Neural cell (in vitro differentiated cells): ENCODE measurements around the gene MLEC. TPM values are rescaled to one million over a fixed set of nuclear protein-coding genes. Genes with fewer than 3 reads are reported as not detected.

Experiments
- H2AFZ ChIP-seq: fragments of 200-600, 300-800 bp; sonication (generic), shearing (Covaris generic); 2 replicates; pipeline ENCODE4 v1.6.0; 2014; ENCODE audit warnings: low read depth, mild to moderate bottlenecking, antibody characterized with exemption, low read length, moderate library complexity
- H3F3A ChIP-seq: fragments of 200-600 bp; shearing (Covaris generic); 2 replicates; pipeline ENCODE4 v1.6.1; 2016; ENCODE audit warnings: mild to moderate bottlenecking, moderate library complexity, mixed read lengths, antibody characterized with exemption, low read length; ENCODE audit not compliant: insufficient read depth, poor library complexity, severe bottlenecking
- H3K27ac ChIP-seq: fragments of 200-600, 300-800 bp; sonication (generic), shearing (Covaris generic); 2 replicates; pipeline ENCODE4 v1.5.1; 2014; ENCODE audit warnings: mild to moderate bottlenecking, low read length, moderate library complexity
- H3K27me3 ChIP-seq: fragments of 300-800, 200-600 bp; sonication (generic), shearing (Covaris generic); 2 replicates; pipeline ENCODE4 v1.6.0; 2014; ENCODE audit warnings: mild to moderate bottlenecking, low read depth, low read length, moderate library complexity; ENCODE audit not compliant: insufficient read depth
- H3K36me3 ChIP-seq: fragments of 300-800, 200-600 bp; sonication (generic), shearing (Covaris generic); 2 replicates; pipeline ENCODE4 v1.5.1; 2014; ENCODE audit warnings: mild to moderate bottlenecking, antibody characterized with exemption, low read length, moderate library complexity; ENCODE audit not compliant: insufficient read depth
- H3K4me2 ChIP-seq: fragments of 300-800, 200-600 bp; sonication (generic), shearing (Covaris generic); 2 replicates; pipeline ENCODE4 v1.6.0; 2014; ENCODE audit warnings: mild to moderate bottlenecking, low read length
- H3K4me3 ChIP-seq: fragments of 300-800, 200-600 bp; sonication (generic), shearing (Covaris generic); 2 replicates; pipeline ENCODE4 v1.5.1; 2014; ENCODE audit warnings: mild to moderate bottlenecking, low read length, moderate library complexity
- H3K79me2 ChIP-seq: fragments of 200-600 bp; shearing (Covaris generic); replicated peaks from 2 replicates; pipeline ENCODE4 v1.6.0; 2014; ENCODE audit warnings: mild to moderate bottlenecking, low read length, moderate library complexity; ENCODE audit not compliant: insufficient read depth
- H3K9ac ChIP-seq: fragments of 300-800, 200-600 bp; sonication (generic), shearing (Covaris generic); 2 replicates; pipeline ENCODE4 v1.6.1; 2016; ENCODE audit warnings: mild to moderate bottlenecking, low read length, mixed read lengths
- H3K9me2 ChIP-seq: fragments of 200-600 bp; shearing (Covaris generic); 2 replicates; pipeline ENCODE4 v1.6.1; 2016; ENCODE audit warnings: mild to moderate bottlenecking, low read length, mixed read lengths; ENCODE audit not compliant: insufficient read depth
- H3K9me3 ChIP-seq: fragments of 200-600, 300-800 bp; sonication (generic), shearing (Covaris generic); 2 replicates; pipeline ENCODE4 v1.6.1; 2016; ENCODE audit warnings: mild to moderate bottlenecking, mixed run types, low read length, moderate library complexity, mixed read lengths
- H4K20me1 ChIP-seq: fragments of 200-600 bp; shearing (Covaris generic); 2 replicates; pipeline ENCODE4 v1.6.1; 2016; ENCODE audit warnings: mild to moderate bottlenecking, mixed run types; ENCODE audit not compliant: insufficient read depth
- CTCF ChIP-seq: fragments of 450-650 bp; IDR thresholded peaks from 2 replicates; pipeline ENCODE4 v1.5.1; 2014; ENCODE audit warnings: antibody characterized with exemption, mild to moderate bottlenecking, moderate library complexity; ENCODE audit not compliant: poor library complexity, severe bottlenecking
- EP300 ChIP-seq: fragments of 450-650 bp; conservative IDR thresholded peaks from 2 replicates; pipeline ENCODE4 v1.6.1; 2014; ENCODE audit warnings: antibody characterized with exemption, mild to moderate bottlenecking, moderate library complexity; ENCODE audit not compliant: poor library complexity, severe bottlenecking
- EZH2 ChIP-seq: fragments of 200-600, 300-800 bp; shearing (Covaris generic), sonication (generic); IDR thresholded peaks from 2 replicates; pipeline ENCODE4 v1.6.1; 2014; ENCODE audit warnings: antibody characterized with exemption, low read length, borderline replicate concordance, mild to moderate bottlenecking; ENCODE audit not compliant: insufficient read depth, poor library complexity, severe bottlenecking
- MXI1 ChIP-seq: fragments of 450-650 bp; conservative IDR thresholded peaks from 2 replicates; pipeline ENCODE4 v1.6.1; 2014; ENCODE audit warnings: antibody characterized with exemption, mild to moderate bottlenecking; ENCODE audit not compliant: poor library complexity, severe bottlenecking
- POLR2AphosphoS5 ChIP-seq: IDR thresholded peaks from 2 replicates; pipeline ENCODE4 v1.6.1; 2012
- RAD21 ChIP-seq: fragments of 450-650 bp; conservative IDR thresholded peaks from 2 replicates; pipeline ENCODE4 v1.6.1; 2014; ENCODE audit warnings: antibody characterized with exemption, mild to moderate bottlenecking, moderate library complexity
- SMC3 ChIP-seq: fragments of 450-650 bp; conservative IDR thresholded peaks from 2 replicates; pipeline ENCODE4 v1.6.1; 2014; ENCODE audit warnings: antibody characterized with exemption, mild to moderate bottlenecking, moderate library complexity; ENCODE audit not compliant: poor library complexity
- TAF1 ChIP-seq: IDR thresholded peaks from 2 replicates; pipeline ENCODE4 v1.6.1; 2012; ENCODE audit warnings: low read depth
- polyA plus RNA-seq: library from polyadenylated mRNA; depleted of rRNA; stranded (reverse); fragments of >200 nt; gene quantifications from 2 replicates; pipeline ENCODE4 v1.2.3, GENCODE V29; 2014
- TF ChIP-seq, protein P1 (sequence below): IDR thresholded peaks from 2 replicates; pipeline ENCODE4 v1.6.1; 2012; ENCODE audit warnings: borderline replicate concordance

MLEC gene
- polyA plus RNA-seq, 1 donor from 2014 or later = 33.2 TPM

GRCh38 chr12:120693848-120694247 is 6.9 kb downstream of the MLEC start:
- no peaks in the 10 kb centered on the region for H3K27me3 ChIP-seq
- no peak overlapping the region for H3K27ac ChIP-seq
- no peak overlapping the region for H2AFZ ChIP-seq
- H3K79me2 ChIP-seq = peaks cover 24% of the 10 kb centered on the region
- H3F3A ChIP-seq = no peaks in the 10 kb centered on the region
- no peak overlapping the region for H3K9ac ChIP-seq
- H3K9me3 ChIP-seq = no peaks in the 10 kb centered on the region
- no peaks in the 10 kb centered on the region for H3K9me2 ChIP-seq
- peaks cover 5% of the 10 kb centered on the region for H3K36me3 ChIP-seq
- no peak overlapping the region for H3K4me2 ChIP-seq
- no peaks in the 10 kb centered on the region for H4K20me1 ChIP-seq
- TF ChIP-seq TAF1 = no peak
- no peak for TF ChIP-seq POLR2AphosphoS5
- no peak for TF ChIP-seq EZH2
- TF ChIP-seq SMC3 = no peak
- TF ChIP-seq EP300 = no peak
- TF ChIP-seq, protein P1, sequence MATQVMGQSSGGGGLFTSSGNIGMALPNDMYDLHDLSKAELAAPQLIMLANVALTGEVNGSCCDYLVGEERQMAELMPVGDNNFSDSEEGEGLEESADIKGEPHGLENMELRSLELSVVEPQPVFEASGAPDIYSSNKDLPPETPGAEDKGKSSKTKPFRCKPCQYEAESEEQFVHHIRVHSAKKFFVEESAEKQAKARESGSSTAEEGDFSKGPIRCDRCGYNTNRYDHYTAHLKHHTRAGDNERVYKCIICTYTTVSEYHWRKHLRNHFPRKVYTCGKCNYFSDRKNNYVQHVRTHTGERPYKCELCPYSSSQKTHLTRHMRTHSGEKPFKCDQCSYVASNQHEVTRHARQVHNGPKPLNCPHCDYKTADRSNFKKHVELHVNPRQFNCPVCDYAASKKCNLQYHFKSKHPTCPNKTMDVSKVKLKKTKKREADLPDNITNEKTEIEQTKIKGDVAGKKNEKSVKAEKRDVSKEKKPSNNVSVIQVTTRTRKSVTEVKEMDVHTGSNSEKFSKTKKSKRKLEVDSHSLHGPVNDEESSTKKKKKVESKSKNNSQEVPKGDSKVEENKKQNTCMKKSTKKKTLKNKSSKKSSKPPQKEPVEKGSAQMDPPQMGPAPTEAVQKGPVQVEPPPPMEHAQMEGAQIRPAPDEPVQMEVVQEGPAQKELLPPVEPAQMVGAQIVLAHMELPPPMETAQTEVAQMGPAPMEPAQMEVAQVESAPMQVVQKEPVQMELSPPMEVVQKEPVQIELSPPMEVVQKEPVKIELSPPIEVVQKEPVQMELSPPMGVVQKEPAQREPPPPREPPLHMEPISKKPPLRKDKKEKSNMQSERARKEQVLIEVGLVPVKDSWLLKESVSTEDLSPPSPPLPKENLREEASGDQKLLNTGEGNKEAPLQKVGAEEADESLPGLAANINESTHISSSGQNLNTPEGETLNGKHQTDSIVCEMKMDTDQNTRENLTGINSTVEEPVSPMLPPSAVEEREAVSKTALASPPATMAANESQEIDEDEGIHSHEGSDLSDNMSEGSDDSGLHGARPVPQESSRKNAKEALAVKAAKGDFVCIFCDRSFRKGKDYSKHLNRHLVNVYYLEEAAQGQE = no peak
- TF ChIP-seq CTCF = no peak
- no peak for TF ChIP-seq RAD21
- TF ChIP-seq MXI1 = no peak
- no peak overlapping the region for H3K4me3 ChIP-seq

DNA sequence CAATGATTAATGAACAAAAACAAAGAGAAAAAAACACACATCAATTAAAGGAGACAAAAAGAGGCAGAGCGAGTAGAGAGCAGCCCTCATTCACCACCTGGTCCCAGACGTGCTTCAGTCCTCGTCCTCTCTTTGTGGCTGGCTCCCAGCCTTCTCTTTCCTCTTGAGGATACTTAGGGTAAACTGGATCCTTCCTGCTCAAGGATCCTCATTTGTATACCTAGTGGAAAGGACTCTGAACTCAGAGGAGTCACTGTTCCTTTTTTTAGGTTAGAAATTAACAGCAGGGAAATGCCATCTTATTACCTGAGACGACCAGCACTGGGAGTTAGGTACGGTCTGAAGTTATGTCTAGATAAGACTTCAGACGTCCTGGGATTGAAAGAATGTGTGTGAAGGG is 9.7 kb downstream of the MLEC start:
- Histone ChIP-seq H3K4me3 (no peak overlapping the region), H3K9me3 (no peaks in the 10 kb centered on the region), H3K36me3 (peaks cover 5% of the 10 kb centered on the region), H4K20me1 (no peaks in the 10 kb centered on the region), H3K4me2 (no peak overlapping the region), H3K27ac (no peak overlapping the region), H3K79me2 (peaks cover under 1% of the 10 kb centered on the region), H3K9ac (no peak overlapping the region), H3K27me3 (no peaks in the 10 kb centered on the region), H2AFZ (no peak overlapping the region), H3F3A (no peaks in the 10 kb centered on the region), H3K9me2 (no peaks in the 10 kb centered on the region)
- TF ChIP-seq CTCF = no peak
- TF ChIP-seq RAD21 = no peak
- no peak for TF ChIP-seq TAF1
- TF ChIP-seq EZH2 = no peak
- TF ChIP-seq SMC3 = no peak
- no peak for TF ChIP-seq EP300
- no peak for TF ChIP-seq MXI1
- TF ChIP-seq, protein P1 = no peak
- TF ChIP-seq POLR2AphosphoS5 = no peak
